8988T (cell line): Measurements from ENCODE around the gene P3H1.
A peak's percentile ranks its signal among the peaks of the same experiment; 100 is the strongest.
"Not testable (repeated sequence)": the region's sequence is repeated elsewhere in the genome, so short reads cannot be mapped to it uniquely, and the experiment has no call there.

Source experiments
- DNase-seq: peaks from one replicate; pipeline ENCODE4 v3.0.0; 2011

The P3H1 gene, protein sequence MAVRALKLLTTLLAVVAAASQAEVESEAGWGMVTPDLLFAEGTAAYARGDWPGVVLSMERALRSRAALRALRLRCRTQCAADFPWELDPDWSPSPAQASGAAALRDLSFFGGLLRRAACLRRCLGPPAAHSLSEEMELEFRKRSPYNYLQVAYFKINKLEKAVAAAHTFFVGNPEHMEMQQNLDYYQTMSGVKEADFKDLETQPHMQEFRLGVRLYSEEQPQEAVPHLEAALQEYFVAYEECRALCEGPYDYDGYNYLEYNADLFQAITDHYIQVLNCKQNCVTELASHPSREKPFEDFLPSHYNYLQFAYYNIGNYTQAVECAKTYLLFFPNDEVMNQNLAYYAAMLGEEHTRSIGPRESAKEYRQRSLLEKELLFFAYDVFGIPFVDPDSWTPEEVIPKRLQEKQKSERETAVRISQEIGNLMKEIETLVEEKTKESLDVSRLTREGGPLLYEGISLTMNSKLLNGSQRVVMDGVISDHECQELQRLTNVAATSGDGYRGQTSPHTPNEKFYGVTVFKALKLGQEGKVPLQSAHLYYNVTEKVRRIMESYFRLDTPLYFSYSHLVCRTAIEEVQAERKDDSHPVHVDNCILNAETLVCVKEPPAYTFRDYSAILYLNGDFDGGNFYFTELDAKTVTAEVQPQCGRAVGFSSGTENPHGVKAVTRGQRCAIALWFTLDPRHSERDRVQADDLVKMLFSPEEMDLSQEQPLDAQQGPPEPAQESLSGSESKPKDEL

DNA sequence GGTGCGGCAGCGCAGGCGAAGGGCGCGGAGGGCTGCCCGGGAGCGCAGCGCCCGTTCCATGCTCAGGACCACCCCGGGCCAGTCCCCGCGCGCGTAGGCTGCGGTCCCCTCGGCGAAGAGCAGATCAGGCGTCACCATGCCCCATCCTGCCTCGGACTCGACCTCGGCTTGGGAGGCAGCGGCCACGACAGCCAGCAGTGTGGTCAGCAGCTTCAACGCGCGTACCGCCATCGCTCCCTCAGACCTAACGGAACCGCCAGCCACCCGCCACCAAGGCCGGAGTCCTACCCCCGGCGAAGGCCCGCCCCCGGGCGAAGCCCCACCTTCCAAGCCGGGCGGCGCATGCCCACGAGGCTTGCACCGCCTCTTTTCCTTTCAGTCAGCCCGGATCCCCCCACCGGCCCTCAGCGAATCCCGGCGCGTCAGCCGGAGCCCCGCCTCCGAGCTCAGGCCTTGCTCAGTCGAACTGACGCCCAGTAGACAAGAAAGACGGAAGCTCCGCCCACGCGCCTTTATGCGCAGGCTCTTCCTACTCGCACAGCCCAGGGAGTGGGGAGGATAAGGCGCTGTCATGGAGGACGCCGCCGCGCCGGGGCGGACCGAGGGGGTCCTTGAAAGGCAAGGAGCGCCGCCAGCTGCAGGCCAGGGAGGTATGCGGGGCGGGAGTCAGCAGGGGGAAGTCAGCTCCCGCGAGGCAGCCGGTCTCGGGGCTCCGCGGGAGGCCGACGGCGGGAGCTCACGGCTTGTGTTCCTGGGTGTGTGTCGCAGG is at the start of gene P3H1, which contains the start of gene C1orf50:
Gene P3H1, minus strand, starts transcription at position 288 of the 769 bp plus-strand sequence. Its CDS starts 57 bp downstream, at position 231.
Gene C1orf50, plus strand, starts transcription at position 509 of the 769 bp plus-strand sequence. Its CDS starts 63 bp downstream, at position 572.
- peak; percentile 60 for DNase-seq

DNA sequence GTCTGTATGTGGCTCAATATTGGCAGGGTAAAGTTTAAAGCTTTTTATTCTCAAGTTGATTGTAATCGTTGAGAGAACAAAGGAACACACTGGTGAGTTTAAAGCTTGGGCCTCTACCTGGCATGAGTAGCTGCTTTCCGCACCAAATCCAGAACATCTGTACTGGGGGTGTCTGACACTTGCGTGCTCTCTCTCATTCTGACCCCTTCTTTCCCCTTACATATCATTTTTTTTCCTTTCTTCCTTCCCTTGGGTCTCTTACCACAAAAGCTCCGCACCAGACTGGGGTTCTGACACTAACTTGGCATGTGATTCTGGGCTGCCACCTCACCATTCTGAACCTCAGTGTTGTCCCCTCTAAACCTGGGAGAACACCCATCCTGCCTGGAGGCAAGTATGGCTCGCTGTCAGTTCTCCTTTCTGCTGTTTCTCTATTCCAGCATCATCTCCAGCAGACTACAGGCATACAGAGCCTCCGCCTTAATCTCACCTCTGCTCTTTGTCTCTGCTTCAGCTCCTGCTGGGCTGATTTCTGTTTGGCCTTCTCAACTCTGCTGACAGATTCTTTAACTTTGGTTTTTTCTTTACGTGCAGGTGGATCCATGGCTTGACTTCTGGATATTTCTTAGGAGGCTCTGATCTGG is 49.2 kb upstream of the P3H1 start:
- DNase-seq: no peak

- DNase-seq: not testable (repeated sequence)
Measured at GRCh38 chr1:42814815-42815214, 48.0 kb upstream of the P3H1 start.

- DNase-seq: no peak
Measured at GRCh38 chr1:42807056-42807668, 40.3 kb upstream of the P3H1 start.

GRCh38 chr1:42806593-42806992 is 39.8 kb upstream of the P3H1 start:
- no peak for DNase-seq

GRCh38 chr1:42806171-42806570 is 39.3 kb upstream of the P3H1 start:
- no peak for DNase-seq

DNA sequence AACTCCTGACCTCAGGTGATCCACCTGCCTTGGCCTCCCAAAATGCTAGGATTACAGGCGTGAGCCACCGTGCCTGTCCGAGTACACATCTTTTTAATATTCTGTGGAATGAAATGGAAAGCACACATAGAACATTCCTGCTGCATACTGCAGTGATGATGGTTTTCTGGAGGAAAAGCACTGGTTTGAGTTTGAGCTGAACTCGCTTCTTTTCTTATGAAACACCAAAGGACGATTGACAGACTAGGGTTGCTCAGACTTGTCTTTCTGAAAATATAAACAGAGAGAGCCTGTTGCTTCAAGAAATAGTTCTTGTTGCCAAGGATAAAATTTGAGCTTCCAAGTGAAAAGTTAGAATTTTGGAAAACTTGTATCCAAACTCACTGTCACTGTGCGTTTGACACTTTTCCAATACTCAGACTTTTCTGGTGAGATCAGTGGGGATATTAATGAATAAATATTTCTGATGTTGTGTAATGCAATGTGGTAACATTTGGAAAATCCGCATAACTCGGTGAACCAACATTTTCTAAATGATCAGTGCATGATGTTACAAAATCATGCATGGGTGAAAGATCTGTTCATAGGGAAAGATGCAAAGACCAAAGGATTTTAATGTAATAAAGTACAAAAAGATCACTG is 35.1 kb upstream of the P3H1 start:
- no peak for DNase-seq

GRCh38 chr1:42797979-42798378 is 31.2 kb upstream of the P3H1 start:
- no peak for DNase-seq

- DNase-seq: no peak
Measured at GRCh38 chr1:42797414-42797813, 30.6 kb upstream of the P3H1 start.

- no peak for DNase-seq
Measured at GRCh38 chr1:42793824-42794223, 27.0 kb upstream of the P3H1 start.

- DNase-seq: no peak
Measured at GRCh38 chr1:42788021-42788420, 21.2 kb upstream of the P3H1 start.

- DNase-seq: no peak
Measured at GRCh38 chr1:42786097-42786496, 19.3 kb upstream of the P3H1 start.

- DNase-seq: no peak
Measured at GRCh38 chr1:42784946-42785693, 18.3 kb upstream of the P3H1 start, which contains the start of gene TMEM269. TMEM269 (plus strand) TSS chr1:42784991; CDS start chr1:42789894, 4,903 bp downstream.

DNA sequence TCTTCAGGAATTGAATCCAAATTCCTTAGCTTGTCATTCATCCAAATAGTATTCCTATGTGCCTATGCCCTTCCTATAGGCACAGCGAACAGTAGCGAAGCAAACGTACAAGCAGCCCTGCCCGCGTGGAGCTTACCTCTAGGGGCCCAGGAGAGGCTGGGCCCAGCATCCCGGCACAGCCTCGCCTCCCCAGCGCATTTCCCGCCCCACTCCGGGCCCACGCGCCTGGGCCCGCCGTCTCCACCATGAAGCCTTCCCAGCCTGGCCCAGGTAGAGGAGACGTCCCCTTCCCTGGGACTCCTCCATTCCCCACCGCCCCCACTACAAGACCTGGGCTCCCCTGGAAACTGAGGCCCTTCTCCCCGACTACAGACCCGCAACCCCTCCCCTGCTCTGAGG is 17.7 kb upstream of the P3H1 start:
- no peak for DNase-seq

DNA sequence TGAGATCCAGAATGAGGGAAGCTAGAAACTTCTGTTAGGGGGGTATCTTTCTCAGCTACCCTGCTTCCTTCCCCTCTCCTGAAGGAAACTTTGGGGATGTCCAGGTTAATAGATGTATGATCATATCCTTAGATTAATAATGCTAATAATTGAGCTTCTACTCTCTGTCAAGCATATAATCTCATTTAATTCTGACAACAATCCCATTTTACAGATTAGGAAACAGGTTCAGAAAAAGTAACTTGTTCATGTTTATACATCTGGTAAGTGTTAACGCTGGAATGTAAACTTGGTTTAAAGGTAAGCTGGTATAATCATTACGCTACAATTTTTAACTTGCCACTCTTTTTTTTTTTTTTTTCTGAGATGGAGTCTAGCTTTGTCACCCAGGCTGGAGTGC is 16.3 kb upstream of the P3H1 start:
- DNase-seq: no peak

DNA sequence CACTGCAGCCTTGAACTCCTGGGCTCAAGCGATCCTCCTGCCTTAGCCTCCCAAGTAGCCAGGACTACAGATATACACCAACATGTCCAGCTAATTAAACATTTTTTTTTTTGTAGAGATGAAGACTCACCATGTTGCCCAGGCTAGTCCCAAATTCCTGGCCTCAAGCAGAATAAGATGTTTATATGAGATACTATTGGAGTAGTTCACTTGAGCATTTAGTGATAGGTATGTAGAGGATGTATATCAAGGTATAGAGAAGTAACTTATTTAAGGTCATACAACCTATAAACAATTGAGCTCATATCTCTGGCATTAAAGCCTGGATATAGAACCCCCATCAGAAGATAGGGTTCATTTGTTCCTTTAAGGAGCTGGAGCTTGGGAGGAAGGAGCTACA is 13.3 kb upstream of the P3H1 start:
- no peak for DNase-seq

DNA sequence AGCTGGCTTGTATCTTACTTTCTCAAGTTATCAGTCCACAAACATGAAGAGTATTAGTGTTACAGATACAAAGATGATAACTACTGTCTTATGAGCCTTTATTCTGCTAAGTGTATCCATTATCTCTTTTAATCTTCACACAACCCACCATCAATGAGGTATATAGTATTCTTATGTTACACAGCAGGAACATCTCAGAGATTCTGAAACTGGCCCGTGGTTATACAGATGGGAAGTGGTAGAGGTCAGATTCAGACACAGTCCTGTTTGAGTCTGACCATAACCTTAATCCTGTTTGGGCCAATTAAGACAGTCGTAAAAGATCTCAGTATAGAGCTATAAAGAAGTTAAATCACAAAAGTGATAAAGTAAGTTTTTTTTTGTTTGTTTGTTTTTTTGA is 12.9 kb upstream of the P3H1 start:
- no peak for DNase-seq

DNA sequence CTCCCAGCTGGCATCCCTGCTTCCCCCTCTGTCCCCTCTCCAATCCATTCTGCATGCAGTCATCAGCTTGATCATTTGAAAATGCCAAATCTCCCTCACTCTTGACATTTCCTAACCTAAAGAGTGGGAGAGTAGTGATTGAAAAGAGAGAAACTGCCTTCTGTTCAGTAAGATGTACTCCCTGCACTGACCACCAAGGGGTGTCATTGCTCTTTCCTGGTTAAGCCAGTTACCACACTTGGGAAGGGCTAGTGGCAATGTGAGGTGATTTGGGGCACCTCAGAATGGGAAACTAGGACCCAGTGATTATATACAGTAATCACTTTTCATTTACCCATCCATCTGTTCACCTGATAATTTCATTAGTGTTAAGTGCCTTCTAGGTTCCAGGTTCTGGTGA is 11.0 kb upstream of the P3H1 start:
- no peak for DNase-seq

DNA sequence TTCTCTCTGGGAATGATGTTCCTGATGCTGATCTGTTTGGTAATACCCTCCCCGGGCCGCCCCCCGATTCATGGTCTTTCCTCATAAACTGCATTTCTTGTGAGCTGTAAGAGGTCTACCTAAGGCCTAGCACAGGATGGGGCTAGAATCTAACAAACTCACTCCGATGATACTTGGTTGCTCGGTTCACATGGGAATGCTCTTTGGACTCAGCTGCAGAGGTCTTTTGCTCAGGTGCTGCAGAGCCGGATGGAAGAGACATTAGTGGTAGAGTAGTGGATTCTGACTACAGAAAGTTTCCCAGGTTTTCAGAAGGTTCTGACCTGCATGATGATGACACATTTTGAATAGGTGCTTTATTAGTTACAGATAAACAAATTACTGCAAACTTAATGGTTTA is 9.7 kb upstream of the P3H1 start:
- DNase-seq: no peak

- no peak for DNase-seq
Measured at GRCh38 chr1:42774928-42775526, 8.2 kb upstream of the P3H1 start.

DNA sequence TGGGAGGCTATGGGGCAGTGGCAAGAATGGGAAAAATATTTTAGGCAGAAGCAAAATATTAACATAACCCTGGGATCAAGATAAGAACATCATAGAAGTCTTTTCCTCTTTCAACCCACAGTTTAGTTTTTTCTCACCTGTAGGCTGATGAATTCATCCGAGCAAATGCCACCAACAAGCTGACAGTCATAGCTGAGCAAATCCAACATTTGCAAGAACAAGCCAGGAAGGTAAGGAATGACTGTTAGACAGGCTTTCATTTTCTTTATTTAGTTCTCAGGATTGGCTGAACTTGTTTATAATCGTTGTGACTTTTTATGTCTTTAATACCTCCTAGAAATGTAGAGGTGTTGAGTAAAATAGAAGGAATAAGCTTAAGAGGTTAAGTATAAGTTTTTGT is 6.6 kb upstream of the P3H1 start:
- DNase-seq: no peak
